CD14-positive monocyte (primary cell): ENCODE data around the gene LTB4R2. TPM values are rescaled to one million over a fixed set of nuclear protein-coding genes. Genes with fewer than 3 reads are reported as not detected.
A peak's percentile ranks its signal among the peaks of the same experiment; 100 is the strongest.

Experiments
- DNase-seq, 3 donors: peaks; one replicate each; pipeline ENCODE4 v3.0.0-alpha.2; 2011 to 2022
- H2AFZ ChIP-seq: 2 replicates; pipeline ENCODE4 v1.6.0; 2012; ENCODE audit warnings: mild to moderate bottlenecking, low read depth, low read length, inconsistent platforms; ENCODE audit not compliant: insufficient read depth, poor library complexity, severe bottlenecking
- H3K27ac ChIP-seq, 2 donors: 1 replicate in 1 of 2; 2 replicates in 1 of 2; pipeline ENCODE4 v1.5.1; 2012 to 2013; ENCODE audit warnings: low read length in 2 of 2, control low read depth in 1 of 2, inconsistent platforms in 1 of 2, low read depth in 1 of 2, mild to moderate bottlenecking in 1 of 2
- H3K27me3 ChIP-seq, 2 donors: one replicate each; pipeline versions ENCODE4 v1.6.0 to v1.6.1; 2011 to 2013; ENCODE audit warnings: low read length in 2 of 2; ENCODE audit not compliant: control insufficient read depth in 2 of 2, insufficient read depth in 2 of 2
- H3K36me3 ChIP-seq, 2 donors: replicated peaks in 1 of 2; 1 replicate in 1 of 2; 2 replicates in 1 of 2; pipeline versions ENCODE4 v1.5.1 to v1.6.1; 2012 to 2013; ENCODE audit warnings: low read length in 2 of 2, control low read depth in 1 of 2, inconsistent platforms in 1 of 2, mild to moderate bottlenecking in 1 of 2; ENCODE audit not compliant: insufficient read depth in 2 of 2, control insufficient read depth in 1 of 2
- H3K4me1 ChIP-seq, 2 donors: 1 replicate in 1 of 2; 2 replicates in 1 of 2; pipeline versions ENCODE4 v1.5.1 to v1.6.1; 2012 to 2013; ENCODE audit warnings: low read length in 2 of 2, control low read depth in 1 of 2, inconsistent platforms in 1 of 2, mild to moderate bottlenecking in 1 of 2, moderate library complexity in 1 of 2; ENCODE audit not compliant: insufficient read depth in 2 of 2, control insufficient read depth in 1 of 2
- H3K4me2 ChIP-seq: replicated peaks from 2 replicates; pipeline ENCODE3; 2012; ENCODE audit warnings: low read length, moderate library complexity, mild to moderate bottlenecking; ENCODE audit not compliant: poor library complexity, severe bottlenecking; ENCODE audit errors: extremely low read depth
- H3K4me3 ChIP-seq, 3 experiments: fragments of 200-600 bp in 1 of 3; sonication (generic) in 1 of 3; replicated peaks in 1 of 3; 1 replicate in 2 of 3; 2 replicates in 1 of 3; pipeline ENCODE4 v1.5.1; 2011 to 2013; ENCODE audit warnings: low read length in 3 of 3, mild to moderate bottlenecking in 3 of 3, control low read depth in 2 of 3, low read depth in 2 of 3, inconsistent platforms in 1 of 3, moderate library complexity in 1 of 3
- H3K79me2 ChIP-seq: 2 replicates; pipeline ENCODE4 v1.6.0; 2012; ENCODE audit warnings: mild to moderate bottlenecking, control low read depth, inconsistent platforms, low read length, moderate library complexity; ENCODE audit not compliant: insufficient read depth
- H3K9ac ChIP-seq: 2 replicates; pipeline ENCODE4 v1.6.0; 2017; ENCODE audit warnings: low read length, mild to moderate bottlenecking; ENCODE audit not compliant: insufficient read depth, poor library complexity, severe bottlenecking
- H3K9me3 ChIP-seq, 2 donors: replicated peaks in 1 of 2; 1 replicate in 1 of 2; 2 replicates in 1 of 2; pipeline versions ENCODE4 v1.5.1 to v1.6.1; 2012 to 2013; ENCODE audit warnings: low read length in 2 of 2, control low read depth in 1 of 2; ENCODE audit not compliant: control insufficient read depth in 1 of 2, insufficient read depth in 1 of 2
- H4K20me1 ChIP-seq: 2 replicates; pipeline ENCODE4 v1.6.0; 2012; ENCODE audit warnings: mild to moderate bottlenecking, low read length, control low read depth, moderate library complexity; ENCODE audit not compliant: insufficient read depth
- H3K27ac Mint-ChIP-seq, 7 donors: one replicate each; pipeline ENCODE4 v1.8.0; 2020; ENCODE audit warnings: mild to moderate bottlenecking in 7 of 7, mixed read lengths in 7 of 7, moderate library complexity in 6 of 7, inconsistent platforms in 2 of 7
- H3K27me3 Mint-ChIP-seq, 3 donors: one replicate each; pipeline ENCODE4 v1.8.0; 2021 to 2022; ENCODE audit warnings: low read depth in 3 of 3, mild to moderate bottlenecking in 3 of 3, mixed read lengths in 3 of 3, moderate library complexity in 3 of 3, inconsistent platforms in 1 of 3
- H3K36me3 Mint-ChIP-seq, 2 donors: one replicate each; pipeline ENCODE4 v1.8.0; 2020; ENCODE audit warnings: mixed read lengths in 2 of 2, inconsistent platforms in 1 of 2, mild to moderate bottlenecking in 1 of 2
- H3K4me1 Mint-ChIP-seq: one replicate; pipeline ENCODE4 v1.8.0; 2020; ENCODE audit warnings: mild to moderate bottlenecking, mixed read lengths
- H3K4me3 Mint-ChIP-seq, 2 donors: one replicate each; pipeline ENCODE4 v1.8.0; 2020; ENCODE audit warnings: mild to moderate bottlenecking in 2 of 2, mixed read lengths in 2 of 2, moderate library complexity in 1 of 2
- H3K9me3 Mint-ChIP-seq, 7 donors: one replicate each; pipeline ENCODE4 v1.8.0; 2020 to 2022; ENCODE audit warnings: mixed read lengths in 7 of 7, mild to moderate bottlenecking in 6 of 7, moderate library complexity in 6 of 7, inconsistent platforms in 2 of 7
- CTCF ChIP-seq: fragments of 200-600 bp; IDR thresholded peaks from one replicate; pipeline ENCODE4 v1.8.0; 2022; ENCODE audit warnings: antibody characterized with exemption, mild to moderate bottlenecking
- WGBS: methylation state at CpG from one replicate; pipeline ENCODE4 v1.1.5; 2013; ENCODE audit warnings: missing lambda C conversion rate; ENCODE audit not compliant: insufficient coverage; 5-methylcytosine and 5-hydroxymethylcytosine counted together
- intact Hi-C, 2 donors: fragments of 100-400 bp; cut with micrococcal nuclease; formaldehyde crosslinking; loops; one replicate each; pipeline versions ENCODE4 v1.15.0 to v1.15.1; 2023
- polyA plus RNA-seq, 3 donors: library from polyadenylated mRNA; depleted of rRNA in 1 of 3; unstranded in 2 of 3; stranded (reverse) in 1 of 3; fragments of 300-500 nt in 2 of 3; fragments of >200 nt in 1 of 3; fragmentation: Illumina TruSeq in 2 of 3; gene quantifications; 1 replicate in 2 of 3; 2 replicates in 1 of 3; pipeline ENCODE4 v1.2.3, GENCODE V29; 2012 to 2021

Gene LTB4R2
- polyA plus RNA-seq, 3 donors: 2.7 to 25.1 (median 2.9) TPM

GRCh38 chr14:24279301-24280186, 30.4 kb upstream of the LTB4R2 start:
- intact Hi-C loops: loop anchor here in 1 of 2 donors (5.0 kb wide), 1 partner anchor 33 kb away; the partner anchor contains the start of genes LTB4R and LTB4R2

More at GRCh38 chr14:24279301-24280186, 30.4 kb upstream of the LTB4R2 start:
- H3K9me3 Mint-ChIP-seq: peaks cover 0 to 5% (median 0%) of the 10 kb centered on the region in 7 donors
- Histone ChIP-seq H3K27me3 (no peaks in the 10 kb centered on the region), H3K36me3 (no peaks in the 10 kb centered on the region), H3K4me2 (peak overlapping the region; percentile 66), H3K9ac (no peak overlapping the region), H2AFZ (peak overlapping the region; percentile 18), H3K9me3 (no peaks in the 10 kb centered on the region), H3K79me2 (peaks cover 56% of the 10 kb centered on the region), H3K4me3 (peak overlapping the region in 1 of 3 experiments; percentile 55), H3K27ac (peak overlapping the region; percentile 58 to 98), H4K20me1 (no peaks in the 10 kb centered on the region), H3K4me1 (peaks cover 83 to 84% of the 10 kb centered on the region in 2 donors)
- peaks cover 0 to 4% (median 3%) of the 10 kb centered on the region in 3 donors for H3K27me3 Mint-ChIP-seq
- DNase-seq: peak; percentile 52 to 92 (median 57)
- peak; percentile 46 for TF ChIP-seq CTCF
- 69% methylated on average over 5 of the region's 11 CpGs for WGBS
- peaks cover 81% of the 10 kb centered on the region for H3K4me1 Mint-ChIP-seq
- H3K4me3 Mint-ChIP-seq: peak overlapping the region in 1 of 2 donors; percentile 7
- H3K36me3 Mint-ChIP-seq: peaks cover 4 to 9% of the 10 kb centered on the region in 2 donors
- peak overlapping the region; percentile 91 to 99 (median 95) for H3K27ac Mint-ChIP-seq
